Activated CD8-positive, alpha-beta T cell treated with anti-CD3 and anti-CD28 coated beads for 36 hours (primary cell): ENCODE data around the gene CORO7. TPM values are rescaled to one million over a fixed set of nuclear protein-coding genes. Genes with fewer than 3 reads are reported as not detected.

Source experiments
- ATAC-seq: fragments of 200-7000 bp; cut with Tn5 transposase; one replicate; pipeline ENCODE4 v1.10.0; 2021; ENCODE audit warnings: mild to moderate bottlenecking, moderate library complexity
- CTCF ChIA-PET: fragments of 350-600 bp; sonication (Branson Sonifier 250); formaldehyde crosslinking; loops from one replicate; lab custom pipeline; 2021; ENCODE audit warnings: antibody characterized with exemption; lab: Charles Lee
- POLR2A ChIA-PET: fragments of 350-600 bp; sonication (Branson Sonifier 250); formaldehyde crosslinking; loops from one replicate; lab custom pipeline; 2021; ENCODE audit warnings: antibody characterized with exemption; lab: Charles Lee
- DNase-seq: peaks from one replicate; pipeline ENCODE4 v3.0.0-alpha.2; 2020
- H3K27ac Mint-ChIP-seq: one replicate; pipeline ENCODE4 v1.8.0; 2021; ENCODE audit warnings: mild to moderate bottlenecking, mixed read lengths
- H3K27me3 Mint-ChIP-seq: one replicate; pipeline ENCODE4 v1.8.0; 2021; ENCODE audit warnings: mixed read lengths
- H3K36me3 Mint-ChIP-seq: one replicate; pipeline ENCODE4 v1.8.0; 2021; ENCODE audit warnings: low read depth, mixed read lengths
- H3K4me1 Mint-ChIP-seq: one replicate; pipeline ENCODE4 v1.8.0; 2021; ENCODE audit warnings: low read depth, mixed read lengths
- H3K4me3 Mint-ChIP-seq: one replicate; pipeline ENCODE4 v1.8.0; 2021; ENCODE audit warnings: mild to moderate bottlenecking, moderate library complexity, mixed read lengths
- H3K9me3 Mint-ChIP-seq: one replicate; pipeline ENCODE4 v1.8.0; 2021; ENCODE audit warnings: mixed read lengths
- CTCF ChIP-seq: fragments of 200-600 bp; IDR thresholded peaks from one replicate; pipeline ENCODE4 v1.8.0; 2022; ENCODE audit warnings: antibody characterized with exemption, mild to moderate bottlenecking
- intact Hi-C: fragments of 100-400 bp; cut with micrococcal nuclease; formaldehyde crosslinking; loops from one replicate; pipeline ENCODE4 v1.10.0; 2022
- total RNA-seq, 2 experiments: library from RNA; stranded (reverse); gene quantifications; one replicate each; pipeline ENCODE4 v1.2.3, GENCODE V29; 2021

Gene CORO7
- total RNA-seq, 2 experiments from 2014 or later, result 73.3 to 76.6 TPM

DNA sequence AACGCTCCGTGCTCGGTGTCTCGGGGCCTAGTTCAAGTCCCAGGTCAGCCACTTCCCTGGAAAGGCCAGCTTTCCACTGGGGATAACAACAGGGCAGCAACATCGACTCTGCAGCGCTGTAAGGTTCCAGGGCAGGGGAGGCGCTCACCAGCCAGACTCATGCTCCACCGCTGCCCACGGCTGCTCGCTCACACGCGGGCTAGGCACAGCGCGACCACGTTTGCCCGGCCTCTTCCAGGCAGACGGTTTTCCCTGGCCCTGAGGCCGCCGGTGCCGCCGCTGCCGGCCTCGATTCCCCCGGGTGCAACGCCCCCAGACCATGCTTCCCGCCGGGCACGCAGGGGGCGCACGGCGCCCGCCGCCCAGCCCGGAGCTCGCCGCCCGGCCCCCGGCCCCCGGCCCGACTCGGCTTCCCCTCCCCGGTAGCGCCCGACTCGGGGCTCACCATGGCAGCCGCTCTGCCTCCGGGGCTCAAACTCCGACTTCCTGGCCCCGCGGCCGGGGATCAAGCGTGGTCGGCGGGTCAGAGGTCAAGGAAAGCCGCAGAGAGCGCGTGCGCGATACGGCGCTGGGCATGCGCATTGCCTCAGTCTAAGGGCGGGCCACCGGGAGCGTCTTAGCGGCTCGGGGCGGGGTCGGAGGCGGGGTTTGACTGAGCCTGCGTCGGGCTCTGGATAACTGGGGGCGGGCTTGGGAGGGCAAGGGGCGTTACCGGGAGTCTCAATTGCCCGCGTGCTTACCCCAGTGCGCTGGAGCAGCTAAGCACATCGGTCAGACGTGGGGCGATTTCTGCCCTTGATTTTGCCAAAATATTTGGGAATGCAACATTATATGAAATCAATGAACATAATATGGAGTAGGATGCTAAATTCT lies 65.4 kb downstream of the CORO7 start, which contains the start of gene PAM16:
TSS of gene PAM16 (minus strand) at position 535 of the 873 bp plus-strand sequence. CDS start at position 448, 87 bp downstream.
- CTCF ChIA-PET, result interaction anchor here (0.8 to 3.8 kb wide), 10 partner anchors 8 to 97 kb away, joined by 3 to 20 read pairs (median 4); partner anchors contain the start of gene TFAP4
- no peaks in the 10 kb centered on the region for H3K27me3 Mint-ChIP-seq
- no peak for TF ChIP-seq CTCF

DNA sequence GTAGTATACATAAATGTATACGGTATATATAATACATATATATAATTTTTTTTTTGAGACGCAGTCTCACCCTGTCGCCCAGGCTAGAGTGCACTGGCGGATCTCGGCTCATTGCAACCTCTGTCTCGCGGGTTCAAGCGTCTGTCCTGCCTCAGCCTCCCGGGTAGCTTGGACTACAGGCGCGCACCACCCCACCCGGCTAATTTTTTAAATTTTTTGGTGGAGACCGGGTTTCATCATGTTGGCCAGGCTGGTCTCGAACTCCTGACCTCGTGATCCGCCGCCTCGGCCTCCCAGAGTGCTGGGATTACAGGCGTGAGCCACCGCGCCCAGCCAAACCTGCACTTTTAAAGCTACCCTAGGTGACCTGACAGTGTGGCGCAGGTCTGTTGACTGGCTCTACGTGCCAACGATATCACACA lies 66.0 kb downstream of the CORO7 start:
- POLR2A ChIA-PET, result interaction anchor here (0.7 to 2.5 kb wide), 12 partner anchors 9 to 82 kb away, joined by 3 to 10 read pairs (median 6); partner anchors contain the start of genes TFAP4 and VASN
- Mint-ChIP-seq H3K36me3 (peaks cover 4% of the 10 kb centered on the region), H3K27me3 (no peaks in the 10 kb centered on the region), H3K4me3 (peak overlapping the region; percentile 96), H3K9me3 (no peaks in the 10 kb centered on the region), H3K4me1 (peaks cover 29% of the 10 kb centered on the region), H3K27ac (peak overlapping the region; percentile 95)
- no peak for DNase-seq
- ATAC-seq, result peak; percentile 6
- CTCF ChIA-PET, result interaction anchor here (0.9 to 3.0 kb wide), 11 partner anchors 8 to 126 kb away, joined by 3 to 16 read pairs (median 4); partner anchors contain the start of genes HMOX2 and TFAP4
- intact Hi-C loops, result loop anchor here (10.0 kb wide), 1 partner anchor 64 kb away; the partner anchor contains the start of gene CORO7
- no peak for TF ChIP-seq CTCF

More for the DNA sequence above, 65.4 kb downstream of the CORO7 start, which contains the start of gene PAM16:
- no peaks in the 10 kb centered on the region for H3K9me3 Mint-ChIP-seq
- POLR2A ChIA-PET, result interaction anchor here (0.7 to 2.5 kb wide), 17 partner anchors 8 to 97 kb away, joined by 3 to 10 read pairs (median 4); partner anchors contain the start of genes TFAP4 and VASN
- ATAC-seq (peak; percentile 95), DNase-seq (peak; percentile 99)
- peak within 1 kb of the TSS; percentile 96 for H3K4me3 Mint-ChIP-seq
- peaks cover 4% of the 10 kb centered on the region for H3K36me3 Mint-ChIP-seq
- H3K4me1 Mint-ChIP-seq, result peaks cover 29% of the 10 kb centered on the region
- H3K27ac Mint-ChIP-seq, result peak within 1 kb of the TSS; percentile 95
- intact Hi-C loops, result loop anchor here (10.0 kb wide), 1 partner anchor 64 kb away; the partner anchor contains the start of gene CORO7

DNA sequence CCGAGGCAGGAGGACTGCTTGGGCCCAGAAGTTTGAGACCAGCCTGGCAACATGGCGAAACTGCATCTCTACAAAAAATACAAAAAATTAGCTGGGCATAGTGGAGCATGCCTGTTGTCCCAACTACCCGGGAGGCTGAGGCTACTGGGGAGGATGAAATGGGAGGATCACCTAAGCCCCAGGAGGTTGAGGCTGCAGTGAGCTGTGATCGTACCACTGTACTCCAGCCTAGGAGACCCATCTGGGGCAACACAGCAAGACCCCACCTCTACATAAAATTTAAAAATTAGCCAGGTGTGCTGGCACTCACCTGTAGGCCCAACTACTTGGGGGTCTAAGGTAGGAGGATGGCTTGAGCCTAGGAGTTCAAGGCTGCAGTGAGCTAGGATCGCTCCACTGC lies 67.1 kb downstream of the CORO7 start:
- Mint-ChIP-seq H3K4me3 (peak overlapping the region; percentile 57), H3K27ac (no peak overlapping the region), H3K9me3 (no peaks in the 10 kb centered on the region), H3K27me3 (no peaks in the 10 kb centered on the region), H3K36me3 (peaks cover 4% of the 10 kb centered on the region), H3K4me1 (peaks cover 31% of the 10 kb centered on the region)
- CTCF ChIA-PET, result interaction anchor here (0.7 to 3.0 kb wide), 7 partner anchors 9 to 127 kb away, joined by 3 to 16 read pairs (median 8); partner anchors contain the start of genes HMOX2 and TFAP4
- intact Hi-C loops, result no loop called here
- DNase-seq (no peak), ATAC-seq (no peak)
- POLR2A ChIA-PET, result interaction anchor here (0.6 to 2.5 kb wide), 10 partner anchors 9 to 296 kb away, joined by 3 to 10 read pairs (median 4); partner anchors contain the start of genes TFAP4 and VASN
- no peak for TF ChIP-seq CTCF

- CTCF ChIA-PET, result interaction anchor here (2.2 kb wide), 1 partner anchor 59 kb away, joined by 9 read pairs; no protein-coding TSS in a partner anchor
- Mint-ChIP-seq H3K9me3 (no peaks in the 10 kb centered on the region), H3K27me3 (no peaks in the 10 kb centered on the region), H3K27ac (peak overlapping the region; percentile 50), H3K4me1 (peaks cover 35% of the 10 kb centered on the region), H3K4me3 (no peak overlapping the region), H3K36me3 (peaks cover 4% of the 10 kb centered on the region)
- POLR2A ChIA-PET, result interaction anchor here (1.3 kb wide), 1 partner anchor 94 kb away, joined by 4 read pairs; no protein-coding TSS in a partner anchor
- ATAC-seq, result no peak
- intact Hi-C loops, result no loop called here
- TF ChIP-seq CTCF, result no peak
- no peak for DNase-seq
These were observed 68.5 kb downstream of the CORO7 start for GRCh38 chr16:4347765-4348509.
